Measurements from ENCODE around the gene CDK4.

The CDK4 gene

DNA sequence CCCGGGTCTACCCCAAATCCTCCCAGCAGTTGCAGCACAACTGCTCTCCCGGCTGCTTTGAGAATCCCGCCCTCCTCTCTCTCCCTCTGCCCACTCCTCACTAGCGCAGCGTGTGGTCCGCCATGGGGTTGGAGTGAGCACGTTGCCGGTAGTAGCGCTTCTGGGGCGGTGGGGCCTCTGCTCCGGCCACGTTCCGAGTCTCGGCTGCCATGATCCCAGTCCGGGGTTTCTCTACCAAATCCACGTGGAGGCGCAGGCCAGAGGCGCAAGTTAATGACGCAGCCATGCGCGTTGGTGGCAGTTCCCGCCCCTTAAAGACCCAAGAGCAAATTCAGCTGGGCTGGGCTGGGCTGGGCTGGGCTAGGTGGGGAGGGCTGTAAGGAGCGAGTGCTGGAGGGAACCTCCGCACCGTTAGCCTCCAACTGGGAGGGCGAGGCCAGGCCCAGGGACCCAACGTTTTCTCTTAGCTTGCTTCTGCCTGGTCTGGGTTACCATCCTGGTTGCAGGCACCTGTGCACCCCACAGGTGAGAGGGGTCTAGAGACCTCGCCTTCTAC, 19.8 kb upstream of the CDK4 start, which contains the start of gene METTL1:
Gene METTL1, minus strand, starts transcription at position 233 of the 556 bp plus-strand sequence. Its CDS starts 22 bp downstream, at position 211.
- peak; percentile 92 for DNase-seq (ENCODE audit: low read depth)

DNA sequence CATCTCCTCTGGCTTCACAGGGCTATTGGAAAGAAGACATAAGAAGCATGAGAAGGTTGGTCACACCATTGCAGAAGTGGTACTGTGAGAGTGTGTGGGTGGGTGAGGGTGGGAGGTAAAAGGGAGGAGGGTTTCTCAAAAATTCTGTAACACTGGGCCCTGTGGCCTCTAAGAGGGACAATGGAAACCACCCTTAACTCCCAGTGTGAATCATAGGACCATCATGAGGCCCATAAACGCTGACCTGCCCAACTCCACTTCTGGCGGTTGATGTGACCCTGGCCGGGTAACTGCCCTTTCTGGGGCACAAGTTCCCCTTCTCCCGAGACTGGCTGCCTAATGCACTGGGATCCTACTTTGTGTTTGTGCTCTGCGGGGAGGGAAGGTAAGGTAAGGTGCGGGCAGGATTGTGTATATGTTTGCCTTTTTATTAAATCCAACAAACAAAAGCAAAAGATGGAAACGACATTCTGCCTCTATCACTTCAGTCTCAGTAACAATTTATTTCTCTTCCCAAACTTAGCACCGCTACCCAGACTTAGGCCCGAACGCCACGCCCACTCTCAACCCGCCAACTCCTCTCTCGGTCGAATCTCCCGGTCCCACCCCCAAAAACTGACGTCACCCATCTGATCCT, 19.2 kb upstream of the CDK4 start:
- peak; percentile 91 for DNase-seq (ENCODE audit: low read depth)

DNA sequence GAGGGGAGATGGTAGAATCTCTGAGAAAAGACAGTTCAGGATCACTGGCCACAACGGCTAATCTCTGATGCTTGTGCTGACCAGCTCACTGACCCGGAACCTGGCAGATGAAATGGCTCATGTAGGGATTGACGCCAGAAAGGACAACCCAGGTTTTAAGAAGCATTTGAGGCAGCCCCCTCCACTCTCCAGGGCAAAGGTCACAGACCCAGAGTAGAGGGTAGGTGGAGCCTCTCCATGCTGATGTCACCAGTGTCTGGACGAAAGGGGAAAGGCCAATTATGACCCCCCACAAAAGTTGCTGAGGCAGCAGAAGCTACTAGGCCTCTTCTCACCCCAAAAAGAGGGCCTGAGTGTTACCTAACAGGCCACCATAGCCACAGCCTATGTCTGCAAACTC, 18.6 kb upstream of the CDK4 start:
- no peak for DNase-seq (ENCODE audit: low read depth)

DNA sequence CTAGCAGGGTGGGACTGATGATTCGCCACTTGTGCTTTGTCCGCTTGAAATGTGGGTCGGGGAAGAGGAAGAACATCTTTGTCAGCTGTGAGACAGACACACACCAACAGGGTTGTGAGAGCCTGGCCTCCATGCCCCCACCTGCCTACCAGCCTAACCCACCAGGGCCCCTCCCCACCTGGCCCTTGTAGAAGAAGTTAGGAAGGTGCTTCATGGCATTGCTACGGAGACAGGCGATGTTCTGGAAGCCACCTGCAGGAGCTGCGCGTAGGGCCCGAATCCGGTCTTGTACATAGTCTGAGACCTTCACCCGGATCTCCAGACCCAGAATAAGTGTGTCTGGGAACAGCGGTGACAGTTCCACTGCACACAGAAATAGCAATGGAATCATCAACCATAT, 17.5 kb upstream of the CDK4 start:
- DNase-seq (ENCODE audit: low read depth): no peak

DNA sequence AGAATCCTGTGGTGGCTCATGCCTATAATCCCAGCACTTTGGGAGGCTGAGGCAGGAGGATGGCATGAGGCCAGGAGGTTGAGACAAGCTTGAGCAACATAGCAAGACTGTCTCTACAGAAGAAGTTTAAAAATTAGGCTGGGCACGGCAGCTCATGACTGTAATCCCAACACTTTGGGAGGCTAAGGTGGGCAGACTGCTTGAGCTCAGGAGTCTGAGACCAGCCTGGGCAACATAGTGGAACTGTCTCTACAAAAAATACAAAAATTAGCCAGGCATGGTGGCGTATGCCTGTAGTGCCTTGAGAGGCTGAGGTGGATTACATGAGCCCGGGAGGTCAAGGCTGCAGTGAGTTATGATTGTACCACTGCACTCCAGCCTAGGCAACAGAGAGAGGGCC, 15.8 kb upstream of the CDK4 start:
- no peak for DNase-seq (ENCODE audit: low read depth)

DNA sequence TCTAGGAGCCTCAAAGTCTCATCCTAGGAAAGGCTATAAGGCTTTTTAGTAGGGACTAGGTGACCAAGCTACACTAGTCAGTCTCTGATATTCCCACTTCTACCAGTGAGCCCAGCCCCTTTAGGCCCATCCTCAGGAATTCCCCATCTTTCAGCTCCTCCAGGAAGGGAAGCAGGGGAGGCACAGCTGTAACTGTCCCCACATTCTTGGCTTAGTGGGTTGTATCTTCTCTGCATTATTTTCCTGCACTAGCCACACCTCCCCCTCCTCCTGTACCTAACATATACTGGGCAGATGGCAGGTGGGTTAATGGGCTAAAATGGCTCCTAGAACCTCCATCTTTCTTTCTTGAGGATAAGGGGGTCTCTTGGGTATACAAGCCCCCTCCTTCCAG, 15.2 kb upstream of the CDK4 start:
- DNase-seq (ENCODE audit: low read depth): no peak

DNA sequence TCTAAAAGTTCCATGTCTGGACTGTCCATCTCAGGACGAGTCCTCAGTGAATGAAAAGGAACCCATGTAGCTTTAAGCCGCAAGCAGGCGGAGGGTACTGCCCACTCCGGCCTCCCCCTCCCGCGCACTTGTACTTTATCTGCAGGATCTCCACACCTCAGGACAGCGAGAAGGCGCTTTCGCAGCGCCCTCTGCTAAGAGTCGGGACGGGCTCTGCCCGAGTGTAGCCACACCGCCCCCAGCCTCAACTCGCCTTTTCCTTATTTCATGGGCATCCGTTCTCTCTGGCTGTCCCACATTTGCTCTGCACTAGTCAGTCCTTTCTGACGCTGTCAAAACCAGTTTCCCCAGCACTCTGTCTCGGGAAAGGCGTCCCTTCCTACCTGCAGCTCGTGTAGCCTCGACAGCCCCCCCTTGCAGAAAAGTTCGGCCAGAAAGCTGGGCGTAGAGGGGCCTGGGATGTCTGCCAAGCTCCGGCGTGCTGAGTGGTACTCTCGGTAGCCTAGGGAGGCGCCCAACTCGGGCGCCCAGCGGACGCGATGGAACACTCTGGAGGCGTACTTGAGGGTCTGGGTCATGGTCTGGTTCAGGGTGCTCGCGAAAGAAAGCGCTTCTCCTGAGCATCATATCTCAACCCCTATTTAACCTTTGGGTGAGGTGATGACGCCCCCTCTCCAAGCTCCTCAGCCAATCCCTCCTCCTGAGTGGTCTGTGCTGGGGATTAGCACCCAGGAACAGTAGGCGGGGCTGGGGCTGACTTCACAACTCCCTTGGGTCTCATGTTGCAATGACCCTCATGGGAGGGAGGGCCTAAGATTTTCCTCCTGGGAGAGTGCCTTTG, 14.6 kb upstream of the CDK4 start, which contains the start of gene CYP27B1:
Gene CYP27B1, minus strand, starts transcription at position 615 of the 841 bp plus-strand sequence. Its CDS starts 37 bp downstream, at position 578.
- no peak for DNase-seq (ENCODE audit: low read depth)

DNA sequence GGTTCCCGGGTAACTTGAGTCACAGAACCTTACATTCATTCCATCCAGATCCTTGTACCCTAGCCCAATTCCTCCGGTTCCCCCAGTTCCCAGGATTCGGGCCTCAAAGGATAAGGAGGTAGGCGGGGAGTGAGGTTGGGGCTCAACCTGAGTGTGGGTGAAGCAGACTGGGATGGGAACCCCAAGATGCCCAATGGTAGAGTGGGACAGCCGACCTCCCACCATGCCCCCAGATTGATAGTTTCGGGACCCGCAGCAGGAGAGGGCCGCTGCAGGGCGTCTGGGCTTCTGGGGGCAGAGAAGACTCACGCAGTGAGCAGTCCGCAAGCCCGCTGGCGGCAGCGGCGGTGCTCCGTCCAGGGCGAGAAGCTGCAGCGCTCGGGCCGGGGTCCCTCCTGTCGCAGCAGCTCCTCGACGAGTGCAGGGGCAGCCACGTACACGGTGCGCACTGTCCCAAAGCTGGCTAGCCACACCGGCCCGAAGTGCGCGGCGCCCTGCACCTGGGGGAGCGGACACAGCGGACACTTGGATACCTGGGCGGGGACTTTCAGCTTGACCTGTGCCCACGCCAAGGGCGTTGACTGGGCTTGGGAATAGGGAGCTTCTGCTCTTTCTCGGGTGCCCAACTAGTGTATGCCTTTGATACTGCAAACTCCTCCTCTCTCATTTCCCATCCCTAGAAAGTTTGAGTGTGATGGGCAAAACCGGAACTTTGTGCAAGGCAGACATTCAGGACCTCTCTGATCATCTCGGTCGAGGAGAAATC, 13.8 kb upstream of the CDK4 start:
- DNase-seq (ENCODE audit: low read depth): no peak

DNA sequence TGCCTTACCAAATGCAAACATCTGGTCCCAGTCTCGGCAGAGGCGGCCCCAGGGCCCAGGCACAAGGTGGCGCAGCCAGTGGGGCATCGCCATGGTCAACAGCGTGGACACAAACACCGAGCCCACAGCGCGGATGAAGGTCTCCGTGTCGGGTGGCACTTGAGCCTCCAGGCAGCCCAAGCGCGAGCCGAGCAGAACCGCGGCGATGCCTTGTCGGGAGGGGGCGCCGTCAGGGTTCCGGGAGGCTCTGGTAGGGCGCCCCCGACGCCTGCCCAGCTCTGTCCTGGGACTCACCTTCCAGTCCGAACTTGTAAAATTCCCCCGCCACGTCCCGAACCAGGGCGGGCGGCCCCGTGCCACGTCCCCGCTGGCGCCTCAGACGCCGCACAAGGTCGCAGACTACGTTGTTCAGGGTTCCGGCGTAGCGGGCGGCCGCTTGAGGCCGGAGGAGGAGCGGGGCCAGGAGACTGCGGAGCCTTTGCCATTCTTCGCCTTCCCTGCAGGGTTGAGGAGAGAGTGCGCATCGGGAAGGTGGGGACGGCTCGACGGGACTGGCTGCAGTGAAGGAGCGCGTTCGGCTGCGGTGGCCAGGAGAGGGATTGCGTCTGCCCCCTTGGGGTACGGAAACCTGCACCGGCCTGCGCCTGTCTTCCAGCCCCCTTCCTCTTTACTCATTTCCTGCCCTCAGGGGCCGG, 13.0 kb upstream of the CDK4 start:
- no peak for DNase-seq (ENCODE audit: low read depth)

DNA sequence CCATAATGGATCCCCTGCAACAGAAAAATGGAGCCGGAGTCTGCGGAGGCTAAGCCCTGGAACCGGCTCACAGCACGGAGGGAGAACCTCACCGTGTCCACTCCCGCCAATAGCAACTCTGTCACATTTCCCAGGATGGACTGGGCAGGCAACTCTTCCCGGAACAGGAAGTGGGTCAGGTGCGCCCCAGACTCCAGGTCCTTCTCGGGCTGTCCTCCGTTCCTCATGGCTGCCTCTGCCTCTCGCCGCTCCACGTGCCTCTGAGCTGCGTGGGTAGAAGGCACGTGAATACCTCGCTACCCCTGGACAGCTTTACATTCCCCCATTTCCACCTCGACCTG, 12.5 kb upstream of the CDK4 start:
- DNase-seq (ENCODE audit: low read depth): no peak

DNA sequence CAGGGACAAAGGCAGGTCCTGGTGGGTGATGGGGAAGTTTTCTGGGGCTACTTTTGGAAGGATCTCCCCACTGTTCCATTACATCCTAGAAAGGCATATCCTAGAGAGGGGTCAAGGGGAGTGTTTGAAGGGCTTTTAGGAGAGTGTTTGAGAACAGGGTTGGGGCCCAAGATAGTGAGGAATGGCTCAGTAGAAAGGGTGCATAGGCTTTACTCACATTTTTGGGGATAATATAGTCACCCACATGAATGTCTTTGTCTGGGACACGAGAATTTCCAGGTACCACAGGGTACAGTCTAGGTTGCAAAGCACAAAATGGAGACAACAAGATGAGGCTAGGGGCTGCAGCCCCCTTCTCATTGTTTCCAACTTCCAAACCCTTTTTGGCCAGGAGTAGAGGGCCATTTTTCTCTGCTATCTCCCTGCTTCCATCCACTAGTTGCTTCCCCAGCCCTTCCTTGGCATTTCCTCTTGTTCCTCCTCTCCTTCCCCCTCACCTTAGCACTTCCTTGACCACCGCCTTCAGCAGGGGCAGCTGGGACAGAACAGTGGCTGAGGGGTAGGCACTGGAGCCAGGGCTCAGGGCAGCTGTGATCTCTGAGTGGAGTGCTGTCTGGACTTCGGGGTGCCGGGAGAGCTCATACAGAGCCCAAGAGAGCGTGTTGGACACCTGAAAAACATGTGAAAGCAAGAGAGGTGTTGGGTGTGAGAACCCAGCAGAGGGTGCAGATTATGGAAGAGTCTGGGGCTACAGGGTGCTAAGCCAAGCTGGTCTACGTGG, 12.0 kb upstream of the CDK4 start:
- no peak for DNase-seq (ENCODE audit: low read depth)

DNA sequence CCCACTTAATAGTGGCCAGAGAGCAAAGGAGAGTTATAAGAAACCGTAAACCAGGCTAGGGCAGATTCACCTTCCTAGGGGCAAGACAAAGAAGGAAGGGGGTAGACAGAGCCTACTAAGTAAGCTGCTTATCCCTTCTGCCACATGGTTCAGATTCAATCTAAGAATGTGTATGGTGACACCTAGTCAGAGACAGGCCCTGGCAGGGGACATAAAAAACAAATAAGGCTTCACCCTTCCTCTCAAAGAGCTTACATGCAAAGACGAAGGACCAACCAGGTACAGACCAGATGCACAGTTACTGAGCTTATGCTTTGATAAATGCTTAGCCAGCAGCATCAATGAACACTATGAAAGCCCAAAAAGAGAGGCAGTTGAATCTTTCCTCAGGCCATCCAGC, 10.4 kb upstream of the CDK4 start:
- DNase-seq (ENCODE audit: low read depth): no peak

DNA sequence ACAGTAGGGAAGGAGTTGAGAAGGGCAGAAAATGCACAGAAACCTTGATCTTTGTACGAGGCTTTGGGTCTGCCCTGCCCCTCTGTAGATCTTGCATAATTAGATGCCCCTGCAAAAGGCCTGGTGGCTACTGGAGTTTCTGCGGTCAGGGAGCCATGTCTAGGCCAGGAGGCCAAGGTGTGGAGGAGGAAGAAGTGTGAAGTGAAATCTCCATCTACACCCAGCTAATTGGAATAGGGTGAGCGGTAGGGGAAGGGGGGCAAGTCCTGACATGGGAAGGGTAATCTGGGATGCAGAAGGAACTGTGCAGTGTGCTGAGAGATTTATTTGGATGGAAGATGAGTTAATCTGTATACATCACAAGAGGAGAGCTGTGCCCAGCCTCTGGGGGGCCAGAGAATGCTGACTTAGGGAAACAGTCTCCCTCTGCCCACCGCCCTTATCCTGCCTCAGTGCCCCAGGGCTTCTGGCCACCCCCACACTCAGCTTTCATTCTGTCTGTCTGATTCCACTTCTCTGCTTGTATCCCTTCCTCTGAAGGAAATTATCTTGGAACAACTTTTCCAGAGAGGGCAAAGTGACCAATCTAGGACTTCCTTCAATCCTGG, 9.4 kb upstream of the CDK4 start:
- DNase-seq (ENCODE audit: low read depth): no peak

DNA sequence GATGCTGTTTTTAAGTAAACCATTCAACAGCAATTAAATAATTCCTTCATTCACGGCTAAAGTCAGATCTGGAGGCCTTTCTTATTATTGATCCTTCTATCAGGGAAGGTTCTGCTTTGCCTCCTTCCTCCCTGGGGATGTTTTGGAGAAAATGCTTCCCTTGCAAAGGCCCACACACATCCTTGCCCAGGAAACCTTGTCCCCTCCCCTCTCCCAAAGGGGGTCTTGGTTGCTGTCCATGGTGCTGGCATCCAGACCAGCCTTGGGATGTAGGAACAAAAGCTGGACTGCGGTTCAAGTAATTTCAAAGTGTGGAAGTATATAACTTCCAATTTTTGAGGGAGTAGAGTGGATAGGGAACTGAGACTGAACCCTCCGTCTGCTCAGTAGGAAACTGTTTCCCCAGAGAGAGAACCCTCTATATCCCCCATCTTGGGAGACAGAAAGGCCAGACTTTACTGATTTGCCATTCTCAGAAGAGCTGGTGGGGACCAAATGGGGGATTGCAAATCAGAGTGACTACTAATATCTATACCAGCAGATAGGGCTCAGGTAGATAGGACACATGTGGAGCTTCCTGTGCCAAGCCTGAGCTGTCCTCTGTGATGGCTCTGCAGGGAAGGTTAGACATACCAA, 8.4 kb upstream of the CDK4 start:
- DNase-seq (ENCODE audit: low read depth): no peak

DNA sequence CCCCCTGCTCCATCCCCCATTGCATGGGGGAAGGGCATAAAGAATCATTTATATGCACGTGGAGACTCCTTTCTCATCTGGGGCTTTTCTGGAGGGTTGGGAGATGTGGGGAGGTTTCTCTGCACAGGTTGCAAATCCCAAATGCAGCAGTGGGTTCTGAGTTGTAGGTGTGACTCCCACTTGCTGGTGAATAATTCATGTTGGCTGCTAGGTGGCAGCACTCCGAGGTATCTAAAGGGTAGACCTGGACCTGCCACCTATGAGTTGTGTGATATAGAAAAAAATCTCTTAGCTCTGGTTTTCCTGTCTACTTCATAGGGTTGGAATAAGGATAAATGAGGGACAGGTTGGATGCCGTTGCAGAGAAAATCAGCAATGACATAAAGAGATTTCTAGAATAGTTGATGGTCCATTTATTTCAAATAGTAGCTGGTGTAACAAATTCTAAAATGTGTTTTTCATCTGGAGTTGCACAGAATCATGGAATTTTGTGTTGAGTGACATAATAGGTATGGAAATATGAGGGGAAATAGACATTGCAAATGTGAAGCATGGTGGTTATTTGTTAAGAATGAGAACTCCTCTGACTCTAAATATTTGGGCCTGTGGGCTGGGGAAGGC, 7.4 kb upstream of the CDK4 start:
- no peak for DNase-seq (ENCODE audit: low read depth)

DNA sequence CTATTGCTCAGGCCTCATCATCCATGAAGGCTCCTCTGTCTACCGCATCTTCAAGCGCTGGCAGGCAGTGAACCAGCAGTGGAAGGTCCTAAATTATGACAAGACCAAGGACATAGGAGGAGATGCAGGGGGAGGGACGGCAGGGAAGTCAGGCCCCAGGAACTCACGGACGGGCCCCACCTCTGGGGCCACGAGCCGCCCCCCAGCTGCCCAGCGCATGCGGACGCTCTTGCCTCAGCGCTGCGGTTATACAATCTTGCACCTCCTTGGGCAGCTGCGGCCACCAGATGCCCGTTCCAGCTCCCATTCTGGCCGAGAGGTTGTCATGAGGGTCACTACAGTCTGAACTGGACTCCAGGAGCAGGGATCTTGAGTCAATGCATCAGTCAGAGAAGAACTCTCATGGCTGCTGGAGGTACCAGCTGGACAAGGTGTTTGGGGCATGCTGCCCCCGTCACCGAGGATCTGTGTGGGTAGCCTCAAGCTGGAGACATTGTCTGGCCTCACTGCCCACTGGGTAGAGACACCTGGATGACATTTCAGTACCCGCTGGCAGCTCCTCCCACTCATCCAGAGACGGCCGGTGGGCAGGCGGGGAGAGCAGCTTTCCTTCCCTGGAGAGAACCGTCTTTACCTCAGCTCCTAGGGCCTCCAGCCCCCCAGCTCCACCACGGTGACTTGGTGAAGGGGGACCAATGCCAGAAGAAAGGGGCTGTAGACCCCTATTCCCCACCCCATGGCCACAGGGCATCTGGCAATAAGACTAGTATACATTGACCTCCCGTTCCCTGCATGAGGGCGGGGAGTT, 6.6 kb upstream of the CDK4 start:
- DNase-seq (ENCODE audit: low read depth): no peak

DNA sequence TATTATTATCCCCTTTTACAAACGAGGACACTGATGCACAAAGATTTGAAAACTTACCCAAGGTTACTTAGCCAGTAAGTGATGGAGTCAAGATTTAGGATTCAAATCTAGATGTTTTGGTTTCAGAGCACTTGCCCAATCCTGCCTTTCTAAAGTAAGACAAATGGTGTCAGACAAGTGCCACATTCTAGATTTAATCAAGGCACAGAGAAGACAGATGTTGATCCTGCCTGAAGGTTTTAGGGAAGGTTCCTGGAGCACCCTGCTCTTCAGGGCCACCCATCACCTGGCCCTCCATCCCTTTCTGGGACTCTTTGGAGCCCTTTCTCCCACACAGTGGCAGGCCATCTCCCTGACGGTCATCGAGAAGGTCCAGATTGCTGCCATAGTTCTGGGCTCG, 5.7 kb upstream of the CDK4 start:
- no peak for DNase-seq (ENCODE audit: low read depth)

DNA sequence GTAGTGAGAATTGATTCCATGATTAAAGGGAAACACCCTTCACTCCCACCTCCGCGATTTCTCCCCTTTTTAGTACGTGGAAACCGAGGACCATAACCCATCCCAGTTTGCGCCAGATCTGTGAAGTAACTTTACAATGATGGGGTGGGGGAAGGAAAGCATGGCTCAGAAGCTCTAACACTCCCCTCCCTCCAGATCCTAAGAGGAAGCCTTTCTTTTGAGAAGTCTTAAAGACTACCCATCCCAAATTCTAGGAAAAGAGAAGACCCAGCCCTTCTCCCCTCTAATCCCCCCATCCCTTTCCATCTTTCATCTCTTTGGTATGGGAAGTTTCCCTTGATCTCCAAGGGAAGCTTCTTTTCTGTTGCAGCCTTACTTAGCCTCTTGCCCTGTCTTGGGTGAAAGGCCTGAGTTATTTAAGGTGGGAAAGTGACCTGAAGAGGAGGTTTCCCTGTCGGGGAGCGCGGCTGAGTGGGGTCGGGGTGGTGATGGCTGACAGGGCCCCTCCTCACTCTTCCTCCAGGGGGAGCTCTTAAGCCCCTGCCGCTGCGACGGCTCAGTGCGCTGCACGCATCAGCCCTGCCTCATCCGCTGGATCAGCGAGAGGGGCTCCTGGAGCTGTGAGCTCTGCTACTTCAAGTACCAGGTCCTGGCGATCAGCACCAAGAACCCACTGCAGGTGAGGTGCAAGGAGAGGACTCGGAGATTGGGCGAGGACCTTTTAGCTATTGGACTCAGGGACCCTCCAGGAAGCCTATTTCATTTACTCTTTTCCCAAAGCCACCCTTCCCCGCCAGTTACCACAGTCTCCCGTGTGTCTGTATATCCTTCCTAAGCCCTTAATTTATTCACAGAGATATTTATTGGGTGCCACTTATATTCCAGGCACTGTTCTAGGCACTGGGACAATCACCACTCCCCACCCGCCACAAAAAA, 4.6 kb upstream of the CDK4 start:
- peak; percentile 63 for DNase-seq (ENCODE audit: low read depth)

Data from activated T-cell treated with anti-CD3 and anti-CD28 coated beads for 24 hours (primary cell).